ENCODE measurements around the gene BUB1.
"Not testable (repeated sequence)": the region's sequence is repeated elsewhere in the genome, so short reads cannot be mapped to it uniquely, and the experiment has no call there.

The BUB1 gene

DNA sequence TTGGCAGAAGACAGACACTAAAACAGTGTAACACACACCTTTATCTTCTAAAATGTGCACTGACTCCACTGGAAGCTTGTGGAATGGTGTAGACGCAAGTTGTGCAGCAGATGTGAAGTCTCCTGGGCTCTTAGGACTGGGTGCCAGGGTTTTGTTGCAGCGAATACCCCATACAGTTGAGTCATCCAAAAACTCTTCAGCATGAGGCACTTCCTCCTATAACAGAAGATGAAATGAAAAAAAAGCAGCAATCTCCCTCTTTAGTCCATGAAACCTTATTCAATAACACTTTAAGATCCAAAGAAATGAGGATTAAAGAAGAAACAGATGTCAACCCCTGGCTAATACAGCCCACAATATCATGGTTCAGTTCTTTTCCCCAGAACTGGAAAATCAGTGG, 22.2 kb downstream of the BUB1 start:
- DNase-seq (ENCODE audit: low spot score), result no peak

DNA sequence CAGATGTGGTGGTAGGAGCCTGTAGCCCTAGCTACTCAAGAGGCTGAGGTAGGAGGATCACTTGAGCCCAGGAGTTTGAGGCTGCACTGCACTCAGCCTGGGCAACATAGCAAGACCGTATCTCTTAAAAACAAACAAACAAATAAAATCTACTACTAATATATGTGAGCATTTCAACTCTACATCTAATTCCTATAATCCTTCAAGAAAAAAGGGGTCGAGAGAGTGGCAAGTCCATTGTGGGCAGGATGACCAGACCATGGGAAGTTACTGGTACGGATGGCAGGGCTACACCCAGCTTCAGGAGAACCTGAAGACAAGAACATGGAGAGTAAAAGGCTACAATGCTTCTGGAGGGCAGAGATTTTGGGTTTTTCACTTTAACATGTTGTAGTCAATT, 24.0 kb downstream of the BUB1 start:
- DNase-seq (ENCODE audit: low spot score), result no peak

GRCh38 chr2:110650346-110650745, 27.5 kb downstream of the BUB1 start:
- no peak for DNase-seq (ENCODE audit: low spot score)

GRCh38 chr2:110647777-110648176, 30.1 kb downstream of the BUB1 start:
- no peak for DNase-seq (ENCODE audit: low spot score)

DNA sequence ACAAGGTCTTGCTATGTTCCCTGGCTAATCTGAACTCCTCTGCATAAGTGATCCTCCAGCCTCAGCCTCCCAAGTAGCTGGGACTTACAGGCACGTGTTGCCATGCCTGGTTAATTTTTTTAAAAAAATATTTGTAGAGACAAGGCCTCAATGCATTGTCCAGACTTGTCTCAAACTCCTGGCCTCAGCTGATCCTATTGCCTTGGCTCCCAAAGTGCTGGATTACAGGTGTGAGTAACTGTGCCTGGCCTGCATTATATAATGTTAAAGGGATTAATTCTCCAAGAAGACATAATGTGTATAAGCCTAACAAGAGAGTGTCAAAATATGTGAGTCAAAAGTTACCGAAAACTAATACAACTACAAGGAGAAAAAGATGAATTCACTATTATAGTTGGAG, 32.2 kb downstream of the BUB1 start:
- DNase-seq (ENCODE audit: low spot score), result no peak

- no peak for DNase-seq (ENCODE audit: low spot score)
Observed at GRCh38 chr2:110644357-110644756, 33.5 kb downstream of the BUB1 start.

DNA sequence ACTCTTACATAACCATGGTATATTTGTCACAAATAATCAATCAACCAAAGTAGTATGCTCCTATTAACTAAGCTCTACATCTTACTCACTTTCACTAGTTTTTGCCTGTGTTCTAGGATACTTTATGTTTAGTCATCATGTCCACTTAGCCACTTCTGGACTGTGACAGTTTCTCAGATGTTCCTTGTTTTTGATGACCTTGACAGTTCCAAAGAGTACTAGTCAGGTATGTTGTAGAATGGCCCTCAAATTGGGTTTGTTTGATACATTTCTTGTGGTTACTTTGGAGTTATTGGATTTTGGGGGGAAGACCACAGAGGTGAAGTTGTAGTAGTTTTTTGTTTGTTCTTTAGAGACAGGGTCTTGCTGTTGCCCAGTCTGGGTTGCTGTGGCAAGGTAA, 35.5 kb downstream of the BUB1 start:
- no peak for DNase-seq (ENCODE audit: low spot score)

DNA sequence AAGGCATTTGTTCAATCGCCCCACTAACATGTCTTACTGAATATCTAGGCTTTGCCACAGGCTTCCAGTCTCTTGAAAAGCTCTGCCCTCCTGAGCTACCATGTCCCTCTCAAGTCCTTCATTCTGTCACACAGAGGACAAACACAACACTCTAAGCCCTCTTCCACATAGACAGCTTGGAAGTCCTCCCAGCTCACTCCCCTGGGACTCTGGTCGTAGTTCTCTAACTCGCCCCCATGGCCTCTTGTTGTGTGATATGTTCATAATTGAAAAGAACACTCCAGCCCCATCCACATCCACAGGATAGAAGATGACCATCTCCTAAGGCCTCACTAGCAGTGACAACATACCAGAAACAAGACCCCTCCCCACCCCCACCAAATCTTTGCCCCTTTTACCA, 37.9 kb downstream of the BUB1 start:
- no peak for DNase-seq (ENCODE audit: low spot score)

GRCh38 chr2:110638952-110639695, 38.7 kb downstream of the BUB1 start:
- DNase-seq (ENCODE audit: low spot score), result no peak

DNA sequence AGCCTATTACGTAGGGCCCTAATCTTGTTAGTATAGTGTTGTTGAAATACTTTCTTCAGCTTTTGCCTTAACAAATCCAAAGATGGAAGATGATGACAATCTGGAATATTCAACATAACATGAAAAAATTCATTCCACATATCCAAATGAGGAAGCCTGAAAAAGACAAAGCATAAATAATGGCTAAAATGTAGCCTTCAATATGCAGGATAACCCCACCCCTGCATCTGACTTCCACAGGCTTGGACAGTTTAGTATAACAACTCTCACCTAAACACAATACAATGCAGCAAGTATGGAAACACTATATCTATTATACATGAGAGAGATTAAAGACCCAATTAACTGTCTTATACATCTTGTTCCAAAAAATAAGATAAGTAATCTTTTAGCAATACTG, 39.9 kb downstream of the BUB1 start:
- DNase-seq (ENCODE audit: low spot score), result no peak

GRCh38 chr2:110637093-110637492, 40.8 kb downstream of the BUB1 start:
- DNase-seq (ENCODE audit: low spot score), result no peak

DNA sequence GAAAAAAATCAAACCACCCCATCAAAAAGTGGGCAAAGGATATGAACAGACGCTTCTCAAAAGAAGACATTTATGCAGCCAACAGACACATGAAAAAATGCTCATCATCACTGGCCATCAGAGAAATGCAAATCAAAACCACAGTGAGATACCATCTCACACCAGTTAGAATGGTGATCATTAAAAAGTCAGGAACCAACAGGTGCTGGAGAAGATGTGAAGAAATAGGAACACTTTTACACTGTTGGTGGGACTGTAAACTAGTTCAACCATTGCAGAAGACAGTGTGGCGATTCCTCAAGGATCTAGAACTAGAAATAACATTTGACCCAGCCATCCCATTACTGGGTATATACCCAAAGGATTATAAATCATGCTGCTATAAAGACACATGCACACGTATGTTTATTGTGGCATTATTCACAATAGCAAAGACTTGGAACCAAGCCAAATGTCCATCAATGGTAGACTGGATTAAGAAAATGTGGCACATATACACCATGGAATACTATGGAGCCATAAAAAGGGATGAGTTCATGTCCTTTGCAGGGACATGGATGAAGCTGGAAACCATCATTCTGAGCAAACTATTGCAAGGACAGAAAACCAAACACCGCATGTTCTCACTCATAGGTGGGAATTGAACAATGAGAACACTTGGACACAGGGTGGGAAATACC, 41.8 kb downstream of the BUB1 start:
- not testable (repeated sequence) for DNase-seq (ENCODE audit: low spot score)

DNA sequence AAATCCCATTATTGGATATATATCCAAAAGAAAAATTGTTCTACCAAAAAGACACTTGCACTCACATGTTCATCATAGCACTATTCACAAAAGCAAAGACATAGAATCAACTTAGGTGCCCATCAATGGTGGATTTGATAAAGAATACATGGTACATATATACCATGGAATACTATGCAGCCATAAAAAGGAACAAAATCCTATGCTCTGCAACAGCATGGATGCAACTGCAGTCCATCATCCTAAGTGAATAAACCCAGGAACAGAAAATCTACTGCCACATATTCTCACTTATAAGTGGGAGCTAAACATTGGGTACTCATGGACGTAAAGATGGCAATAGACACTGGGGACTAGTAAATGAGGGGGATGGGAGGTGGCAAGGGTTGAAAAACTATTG, 50.5 kb downstream of the BUB1 start:
- not testable (repeated sequence) for DNase-seq (ENCODE audit: low spot score)

DNA sequence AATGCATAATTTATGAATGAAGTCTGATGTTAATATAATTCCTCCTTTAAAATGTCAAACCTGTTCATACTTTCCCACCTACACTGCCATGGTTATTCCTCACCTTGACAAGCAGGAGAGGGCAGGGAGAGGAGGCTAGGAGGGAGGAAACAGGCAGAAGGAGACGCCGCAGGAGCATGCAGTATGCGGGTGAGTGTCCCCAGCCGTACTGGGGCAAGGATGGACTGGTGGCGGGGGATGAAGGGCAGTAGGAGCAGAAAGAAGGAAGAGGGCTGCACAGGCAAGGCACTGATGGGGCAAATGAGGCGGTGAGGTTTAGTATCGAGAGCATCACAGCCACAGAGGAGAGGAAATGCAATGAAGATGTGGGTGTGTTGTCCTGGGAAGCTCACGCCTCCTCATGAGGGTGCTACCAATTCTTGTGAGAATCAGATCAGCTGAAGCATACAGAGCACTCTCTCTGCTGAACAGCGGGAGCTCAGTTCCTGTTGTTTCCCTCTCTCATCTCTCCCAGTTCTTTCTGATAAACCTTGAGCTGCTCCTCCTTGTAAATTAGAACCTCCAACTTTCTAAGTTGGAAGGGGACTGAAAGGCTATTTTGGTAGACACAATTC, 58.4 kb downstream of the BUB1 start:
- DNase-seq (ENCODE audit: low spot score), result not testable (repeated sequence)

GRCh38 chr2:110613927-110614326, 63.9 kb downstream of the BUB1 start:
- not testable (repeated sequence) for DNase-seq (ENCODE audit: low spot score)

DNA sequence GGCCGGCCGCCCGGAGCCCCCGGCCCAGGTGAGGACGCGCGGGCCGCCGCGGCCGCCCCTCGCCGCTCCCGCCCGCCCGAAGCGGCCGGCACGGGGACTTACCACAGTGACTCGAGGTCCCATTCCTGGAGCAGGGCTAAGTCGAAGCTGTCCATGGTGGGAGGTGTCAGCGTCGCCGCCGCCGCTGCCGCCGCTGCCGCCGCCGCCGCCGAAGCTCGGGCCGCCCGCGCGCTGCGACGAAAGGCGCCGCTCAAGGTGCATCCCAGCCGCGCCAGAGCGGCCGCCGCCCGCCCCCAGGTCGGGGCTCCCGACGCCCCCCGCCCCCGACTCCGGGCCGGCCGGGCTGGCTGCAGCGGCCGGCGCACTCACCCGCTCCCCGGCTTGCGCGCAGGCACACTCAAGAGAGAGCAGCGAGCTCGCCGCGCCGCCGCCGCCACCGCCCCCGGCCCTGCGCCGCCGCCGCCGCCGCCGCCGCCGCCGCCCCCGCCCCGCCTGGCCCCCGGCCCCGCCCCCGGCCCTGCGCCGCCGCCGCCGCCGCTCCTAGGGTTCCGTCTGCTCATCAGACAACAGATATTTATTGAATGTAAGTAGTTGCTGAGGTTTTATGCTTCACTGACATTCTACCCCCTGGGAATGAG, 67.1 kb downstream of the BUB1 start:
- DNase-seq (ENCODE audit: low spot score), result not testable (repeated sequence)

GRCh38 chr2:110609843-110610612, 67.8 kb downstream of the BUB1 start:
- DNase-seq (ENCODE audit: low spot score), result not testable (repeated sequence)

DNA sequence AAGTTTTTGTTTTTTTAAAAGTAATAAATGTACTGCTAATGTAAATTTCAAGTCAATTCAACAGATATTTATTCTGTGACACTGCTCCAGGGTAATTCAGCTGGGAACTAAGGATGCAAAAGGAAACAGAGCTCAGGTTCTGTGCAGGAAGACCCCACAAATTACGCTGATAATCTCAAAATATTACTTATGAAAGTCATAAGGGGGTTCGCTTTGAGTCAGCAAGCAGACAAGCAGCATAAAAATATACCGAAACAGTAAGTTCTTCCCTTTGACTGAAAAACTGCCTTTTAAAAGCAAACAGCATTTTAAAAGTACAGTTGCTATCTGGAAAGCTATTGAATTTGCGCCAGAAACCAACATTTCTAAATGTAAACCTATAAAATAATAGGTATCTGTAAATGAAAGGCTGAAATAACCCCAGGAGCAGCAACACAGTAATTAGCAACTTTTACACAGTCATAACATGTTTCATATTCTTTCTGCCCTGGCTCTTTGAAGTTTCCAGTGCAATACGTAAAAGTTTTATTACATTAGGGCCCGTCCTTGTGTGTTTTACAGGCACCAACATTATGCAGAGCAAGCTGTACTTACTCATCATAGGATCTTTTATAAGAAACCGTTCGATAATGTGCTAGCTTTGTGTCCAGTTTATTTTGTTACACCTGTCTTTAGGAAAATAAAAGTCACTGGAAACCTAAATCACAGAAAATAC, 68.9 kb downstream of the BUB1 start:
- not testable (repeated sequence) for DNase-seq (ENCODE audit: low spot score)

GRCh38 chr2:110605057-110605456, 72.8 kb downstream of the BUB1 start:
- DNase-seq (ENCODE audit: low spot score), result not testable (repeated sequence)

DNA sequence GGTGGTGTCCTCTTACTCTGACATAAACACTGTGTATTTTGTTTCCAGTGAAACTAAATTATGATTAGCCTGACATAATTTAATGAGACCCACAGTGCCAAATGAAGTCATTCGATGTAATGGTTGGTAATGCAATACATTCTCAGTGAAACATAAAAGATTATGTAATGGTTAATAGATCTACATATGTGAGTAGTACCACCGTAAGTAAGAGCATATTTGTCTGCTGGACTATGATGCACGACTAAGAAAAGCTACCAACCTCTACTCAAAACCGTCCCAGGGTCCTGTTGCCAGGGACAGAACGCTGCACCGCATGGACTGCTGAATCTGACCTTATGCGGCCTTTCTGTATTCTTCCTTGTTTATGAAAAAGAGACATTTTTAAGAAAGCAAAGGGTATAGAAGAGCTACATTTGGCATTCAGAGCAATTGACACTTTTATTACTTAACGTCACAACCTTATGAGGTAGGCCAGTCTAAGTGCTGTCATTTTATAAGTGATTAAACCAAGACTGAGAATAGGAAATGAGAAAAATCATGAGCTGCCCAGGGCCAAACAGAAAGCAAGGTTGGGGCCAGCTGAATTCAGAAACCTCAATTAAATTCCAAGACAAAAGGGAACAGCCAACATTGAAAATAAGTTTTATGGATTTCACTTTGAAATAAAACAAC, 73.8 kb downstream of the BUB1 start:
- DNase-seq (ENCODE audit: low spot score), result not testable (repeated sequence)

- DNase-seq (ENCODE audit: low spot score), result not testable (repeated sequence)
Observed at GRCh38 chr2:110602139-110602538, 75.7 kb downstream of the BUB1 start.
